Neural progenitor cell (in vitro differentiated cells): ENCODE results near the gene TLE1. TPM values are rescaled to one million over a fixed set of nuclear protein-coding genes. Genes with fewer than 3 reads are reported as not detected.

Experiments
- DNase-seq: peaks from one replicate; pipeline ENCODE4 v3.0.0-alpha.2; 2016; ENCODE audit warnings: low spot score
- H2AFZ ChIP-seq: fragments of 200-600 bp; sonication (generic); replicated peaks from 2 replicates; pipeline ENCODE4 v1.6.1; 2016; ENCODE audit warnings: antibody characterized with exemption
- H3F3A ChIP-seq: fragments of 200-600 bp; sonication (generic); 2 replicates; pipeline ENCODE4 v1.6.1; 2016; ENCODE audit warnings: antibody characterized with exemption, low read depth
- H3K27ac ChIP-seq: fragments of 200-600 bp; sonication (generic); 2 replicates; pipeline ENCODE4 v1.5.1; 2016; ENCODE audit warnings: mild to moderate bottlenecking
- H3K27me3 ChIP-seq: fragments of 200-600 bp; sonication (generic); 2 replicates; pipeline ENCODE4 v1.6.1; 2016; ENCODE audit warnings: mild to moderate bottlenecking, moderate library complexity
- H3K36me3 ChIP-seq: fragments of 200-600 bp; sonication (generic); 2 replicates; pipeline ENCODE4 v1.5.1; 2016
- H3K4me1 ChIP-seq: fragments of 200-600 bp; sonication (generic); 2 replicates; pipeline ENCODE4 v1.6.1; 2016; ENCODE audit warnings: mixed run types
- H3K4me2 ChIP-seq: fragments of 200-600 bp; sonication (generic); 2 replicates; pipeline ENCODE4 v1.6.1; 2016
- H3K4me3 ChIP-seq: fragments of 200-600 bp; sonication (generic); 2 replicates; pipeline ENCODE4 v1.5.1; 2016
- H3K79me2 ChIP-seq: fragments of 200-600 bp; sonication (generic); 2 replicates; pipeline ENCODE4 v1.6.1; 2016; ENCODE audit warnings: low read depth
- H3K9ac ChIP-seq: fragments of 200-600 bp; sonication (generic); 2 replicates; pipeline ENCODE4 v1.6.1; 2016
- H3K9me3 ChIP-seq: fragments of 200-600 bp; sonication (generic); 2 replicates; pipeline ENCODE4 v1.5.1; 2016; ENCODE audit warnings: low read depth
- H4K20me1 ChIP-seq: fragments of 200-600 bp; sonication (generic); 2 replicates; pipeline ENCODE4 v1.6.1; 2016; ENCODE audit warnings: low read depth
- H3K27ac Mint-ChIP-seq: 3 replicates; pipeline ENCODE4 v1.8.0; 2021; ENCODE audit warnings: mixed read lengths
- H3K27me3 Mint-ChIP-seq: 2 replicates; pipeline ENCODE4 v1.8.0; 2022; ENCODE audit warnings: low read depth, mild to moderate bottlenecking, inconsistent platforms, moderate library complexity, mixed read lengths; ENCODE audit not compliant: insufficient read depth
- H3K36me3 Mint-ChIP-seq: 3 replicates; pipeline ENCODE4 v1.8.0; 2021; ENCODE audit warnings: mixed read lengths
- H3K4me1 Mint-ChIP-seq: 3 replicates; pipeline ENCODE4 v1.8.0; 2021; ENCODE audit warnings: mixed read lengths
- H3K4me3 Mint-ChIP-seq: 3 replicates; pipeline ENCODE4 v1.8.0; 2021; ENCODE audit warnings: mild to moderate bottlenecking, moderate library complexity, mixed read lengths
- H3K9me3 Mint-ChIP-seq: 3 replicates; pipeline ENCODE4 v1.8.0; 2020; ENCODE audit warnings: mixed read lengths
- CTCF ChIP-seq: fragments of 200-600 bp; sonication (generic); IDR thresholded peaks from 2 replicates; pipeline ENCODE4 v1.5.1; 2017; ENCODE audit warnings: antibody characterized with exemption, mild to moderate bottlenecking
- EZH2 ChIP-seq: fragments of 200-600 bp; sonication (generic); IDR thresholded peaks from 2 replicates; pipeline ENCODE4 v1.6.1; 2017; ENCODE audit warnings: antibody characterized with exemption, mild to moderate bottlenecking, moderate library complexity
- EZH2phosphoT487 ChIP-seq: fragments of 200-600 bp; sonication (generic); IDR thresholded peaks from 2 replicates; pipeline ENCODE4 v1.6.1; 2017; ENCODE audit warnings: antibody characterized with exemption
- total RNA-seq: library from RNA; depleted of rRNA; stranded (reverse); fragments of >200 nt; gene quantifications from 2 replicates; pipeline ENCODE4 v1.2.3, GENCODE V29; 2015; ENCODE audit warnings: low replicate concordance

The TLE1 gene
- total RNA-seq, 1 donor from 2014 or later = 54.7 TPM

DNA sequence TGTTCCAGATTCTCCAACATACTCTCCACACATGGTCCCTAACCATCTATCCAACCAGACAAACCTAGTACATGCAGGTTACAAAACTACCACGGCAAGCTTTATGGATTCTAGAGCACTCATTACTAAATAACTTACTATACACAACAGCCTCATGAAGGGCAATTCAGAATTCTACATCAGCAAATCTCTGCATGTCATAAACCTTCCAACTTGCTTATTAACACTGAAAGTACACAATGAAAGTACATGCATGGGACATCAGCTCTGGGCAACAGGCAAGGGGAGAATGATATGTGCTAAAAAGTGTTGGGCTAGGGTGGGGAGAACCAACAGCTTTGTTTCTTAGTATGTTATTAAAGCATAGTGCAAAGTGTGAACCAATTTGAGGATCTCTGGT lies 70.4 kb downstream of the TLE1 start:
- Histone ChIP-seq H2AFZ (no peak overlapping the region), H3K27ac (no peak overlapping the region), H4K20me1 (peaks cover 10% of the 10 kb centered on the region), H3K4me1 (peaks cover 38% of the 10 kb centered on the region), H3F3A (peaks cover 35% of the 10 kb centered on the region), H3K27me3 (no peaks in the 10 kb centered on the region), H3K36me3 (no peaks in the 10 kb centered on the region), H3K79me2 (peaks cover 21% of the 10 kb centered on the region), H3K9ac (no peak overlapping the region), H3K9me3 (no peaks in the 10 kb centered on the region), H3K4me2 (no peak overlapping the region), H3K4me3 (no peak overlapping the region)
- Mint-ChIP-seq H3K36me3 (peaks cover 40% of the 10 kb centered on the region), H3K27ac (no peak overlapping the region), H3K4me1 (peaks cover 48% of the 10 kb centered on the region), H3K9me3 (no peaks in the 10 kb centered on the region), H3K4me3 (no peak overlapping the region), H3K27me3 (peaks cover 9% of the 10 kb centered on the region)
- no peak for DNase-seq
- TF ChIP-seq EZH2phosphoT487 (no peak), EZH2 (no peak), CTCF (no peak)

GRCh38 chr9:81616141-81616540 lies 73.2 kb downstream of the TLE1 start:
- H3K9me3 ChIP-seq = no peaks in the 10 kb centered on the region
- TF ChIP-seq CTCF = no peak
- no peak for TF ChIP-seq EZH2
- TF ChIP-seq EZH2phosphoT487 = no peak
- H3K9ac ChIP-seq = no peak overlapping the region
- H3K4me2 ChIP-seq = no peak overlapping the region
- H3K4me1 ChIP-seq = peaks cover 14% of the 10 kb centered on the region
- peaks cover 19% of the 10 kb centered on the region for H3K79me2 ChIP-seq
- Mint-ChIP-seq H3K9me3 (no peaks in the 10 kb centered on the region), H3K36me3 (peaks cover 55% of the 10 kb centered on the region), H3K27me3 (peaks cover 9% of the 10 kb centered on the region), H3K27ac (no peak overlapping the region), H3K4me1 (peaks cover 33% of the 10 kb centered on the region), H3K4me3 (no peak overlapping the region)
- DNase-seq = no peak
- no peak overlapping the region for H2AFZ ChIP-seq
- H4K20me1 ChIP-seq = no peaks in the 10 kb centered on the region
- H3K36me3 ChIP-seq = no peaks in the 10 kb centered on the region
- H3F3A ChIP-seq = peaks cover 7% of the 10 kb centered on the region
- no peak overlapping the region for H3K27ac ChIP-seq
- H3K27me3 ChIP-seq = no peaks in the 10 kb centered on the region
- no peak overlapping the region for H3K4me3 ChIP-seq

DNA sequence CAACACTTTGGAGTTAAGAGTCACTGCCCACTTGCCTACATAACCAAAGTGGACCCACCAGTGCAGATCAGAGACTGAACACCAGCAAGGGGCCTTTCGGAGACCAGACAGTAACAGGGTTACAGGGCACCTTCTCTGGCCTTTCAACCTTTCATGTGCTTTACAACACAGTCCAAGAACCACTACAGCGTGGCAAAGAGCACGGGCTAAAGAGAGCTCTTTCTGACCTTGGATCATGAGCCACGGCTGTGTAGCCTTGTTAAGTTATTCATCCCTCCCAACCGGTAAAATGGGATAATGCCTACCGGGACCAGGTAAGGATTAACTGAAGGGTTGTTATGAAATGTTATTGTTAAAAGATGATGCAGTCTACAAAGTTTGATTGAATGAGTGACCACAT lies 75.0 kb downstream of the TLE1 start:
- Histone ChIP-seq H3K79me2 (peaks cover 14% of the 10 kb centered on the region), H2AFZ (no peak overlapping the region), H3K4me2 (no peak overlapping the region), H3K9ac (no peak overlapping the region), H3K4me3 (no peak overlapping the region), H3K27me3 (no peaks in the 10 kb centered on the region), H3K4me1 (peaks cover 10% of the 10 kb centered on the region), H3F3A (no peaks in the 10 kb centered on the region), H3K36me3 (no peaks in the 10 kb centered on the region), H3K27ac (no peak overlapping the region), H4K20me1 (no peaks in the 10 kb centered on the region), H3K9me3 (no peaks in the 10 kb centered on the region)
- Mint-ChIP-seq H3K4me3 (no peak overlapping the region), H3K9me3 (no peaks in the 10 kb centered on the region), H3K27me3 (peaks cover 9% of the 10 kb centered on the region), H3K27ac (no peak overlapping the region), H3K36me3 (peaks cover 52% of the 10 kb centered on the region), H3K4me1 (peaks cover 33% of the 10 kb centered on the region)
- DNase-seq = no peak
- no peak for TF ChIP-seq CTCF
- no peak for TF ChIP-seq EZH2phosphoT487
- no peak for TF ChIP-seq EZH2
